A549 (cell line): ENCODE results near the gene WLS. TPM values are rescaled to one million over a fixed set of nuclear protein-coding genes. Genes with fewer than 3 reads are reported as not detected.

Experiments
- ATAC-seq, 2 experiments: fragments of 200-7000 bp in 1 of 2; fragments of >200 bp in 1 of 2; cut with Nextera tagmentation in 1 of 2; cut with Tn5 transposase in 1 of 2; 3 replicates each; pipeline versions ENCODE4 v1.8.0 to v1.9.1; 2018 to 2020; ENCODE audit warnings: mild to moderate bottlenecking in 1 of 2, moderate library complexity in 1 of 2
- CTCF ChIA-PET: fragments of 300-600 bp; sonication (Branson Sonifier 250); formaldehyde crosslinking; extraction: SDS; loops from one replicate; lab custom pipeline; 2021; ENCODE audit warnings: antibody characterized with exemption, inconsistent platforms; lab: Yijun Ruan, JAX
- POLR2A ChIA-PET: fragments of 350-600 bp; formaldehyde crosslinking; extraction: SDS; loops from one replicate; lab custom pipeline; 2021; ENCODE audit warnings: antibody characterized with exemption, inconsistent platforms; lab: Yijun Ruan, JAX
- DNase-seq, 2 experiments: peaks; one replicate each; pipeline versions ENCODE4 v3.0.0 to v3.0.0-alpha.2; 2011 to 2016; ENCODE audit warnings: low read depth in 1 of 2, low spot score in 1 of 2
- FAIRE-seq: peaks from 2 replicates; lab custom pipeline; 2011; peaks lifted over from hg19 to GRCh38; lab: Jason Lieb, UNC
- H3K27ac ChIP-seq, 2 experiments: fragments of >200 bp; sonication (Bioruptor Twin); formaldehyde crosslinking; 3 replicates each; pipeline ENCODE4 v1.5.1; 2016 to 2017
- H3K4me1 ChIP-seq: fragments of >200 bp; sonication (Bioruptor Twin); formaldehyde crosslinking; 3 replicates; pipeline ENCODE4 v1.6.1; 2016
- H3K4me2 ChIP-seq: fragments of >200 bp; sonication (Bioruptor Twin); formaldehyde crosslinking; 3 replicates; pipeline ENCODE4 v1.6.1; 2016
- H3K4me3 ChIP-seq: fragments of >200 bp; sonication (Bioruptor Twin); formaldehyde crosslinking; 3 replicates; pipeline ENCODE4 v1.5.1; 2016
- H3K9me3 ChIP-seq: fragments of >200 bp; sonication (Bioruptor Twin); formaldehyde crosslinking; 3 replicates; pipeline ENCODE4 v1.6.1; 2016
- BHLHE40 ChIP-seq: IDR thresholded peaks from 2 replicates; pipeline ENCODE4 v1.6.1; 2012; ENCODE audit warnings: low read depth, low read length, inconsistent platforms
- CBX2 ChIP-seq: fragments of 200-600 bp; sonication (generic); IDR thresholded peaks from 2 replicates; pipeline ENCODE4 v1.6.1; 2016; ENCODE audit warnings: low read depth, mild to moderate bottlenecking, borderline replicate concordance
- CEBPB ChIP-seq, 2 experiments: fragments of >200 bp in 1 of 2; sonication (Bioruptor Twin) in 1 of 2; formaldehyde crosslinking in 1 of 2; IDR thresholded peaks; 2 replicates each; pipeline ENCODE4 v1.6.1; 2012 to 2016
- CHD2 ChIP-seq: fragments of 150-350 bp; IDR thresholded peaks from 2 replicates; pipeline ENCODE4 v1.6.1; 2014; ENCODE audit warnings: low read length; ENCODE audit not compliant: partially characterized antibody
- CTCF ChIP-seq: fragments of >200 bp; sonication (Bioruptor Twin); formaldehyde crosslinking; IDR thresholded peaks from 3 replicates; pipeline ENCODE4 v1.5.1; 2016
- EHF ChIP-seq: fragments of 250-450 bp; sonication (Bioruptor Pico); IDR thresholded peaks from 2 replicates; pipeline ENCODE4 v1.5.0; 2020; ENCODE audit warnings: mild to moderate bottlenecking
- HOXB13 ChIP-seq: fragments of 250-450 bp; sonication (Bioruptor Pico); IDR thresholded peaks from 2 replicates; pipeline ENCODE4 v1.5.0; 2020; ENCODE audit warnings: low read depth, mild to moderate bottlenecking, moderate library complexity
- JUNB ChIP-seq: fragments of >200 bp; sonication (Bioruptor Twin); formaldehyde crosslinking; IDR thresholded peaks from 2 replicates; pipeline ENCODE4 v1.6.1; 2016
- KDM5A ChIP-seq: fragments of 200-600 bp; sonication (generic); IDR thresholded peaks from 2 replicates; pipeline ENCODE4 v1.6.1; 2016; ENCODE audit warnings: antibody characterized with exemption, mild to moderate bottlenecking
- MAFK ChIP-seq: fragments of 450-650 bp; IDR thresholded peaks from 2 replicates; pipeline ENCODE4 v1.6.1; 2014; ENCODE audit not compliant: partially characterized antibody
- NFE2L2 ChIP-seq: fragments of 150-350 bp; conservative IDR thresholded peaks from 2 replicates; pipeline ENCODE4 v1.6.1; 2014; ENCODE audit warnings: low read length
- NPAS2 ChIP-seq: fragments of 250-450 bp; sonication (Bioruptor Pico); IDR thresholded peaks from 2 replicates; pipeline ENCODE4 v1.8.0; 2022; ENCODE audit warnings: mild to moderate bottlenecking, moderate library complexity, borderline replicate concordance
- NR3C1 ChIP-seq: fragments of >200 bp; sonication (Bioruptor Twin); formaldehyde crosslinking; IDR thresholded peaks from 3 replicates; pipeline ENCODE4 v1.6.1; 2017
- RAD21 ChIP-seq, 2 experiments: fragments of >200 bp in 1 of 2; sonication (Bioruptor Twin) in 1 of 2; formaldehyde crosslinking in 1 of 2; IDR thresholded peaks in 1 of 2; conservative IDR thresholded peaks in 1 of 2; 2 replicates in 1 of 2; 3 replicates in 1 of 2; pipeline ENCODE4 v1.6.1; 2012 to 2018; ENCODE audit warnings: inconsistent platforms in 1 of 2
- RCOR1 ChIP-seq: fragments of 150-350 bp; IDR thresholded peaks from 2 replicates; pipeline ENCODE4 v1.6.1; 2014; ENCODE audit warnings: antibody characterized with exemption, low read length, low read depth
- REST ChIP-seq: fragments of 200-600 bp; sonication (generic); IDR thresholded peaks from 2 replicates; pipeline ENCODE4 v1.6.1; 2016; ENCODE audit warnings: antibody characterized with exemption, mild to moderate bottlenecking, moderate library complexity
- RFX5 ChIP-seq: fragments of 450-650 bp; IDR thresholded peaks from 2 replicates; pipeline ENCODE4 v1.7.1; 2014; ENCODE audit warnings: antibody characterized with exemption, mild to moderate bottlenecking, moderate library complexity
- SMC3 ChIP-seq: fragments of >200 bp; sonication (Bioruptor Twin); formaldehyde crosslinking; IDR thresholded peaks from 3 replicates; pipeline ENCODE4 v1.6.1; 2018; ENCODE audit warnings: inconsistent platforms
- WGBS: methylation state at CpG from one replicate; pipeline ENCODE4 v1.1.6; 2017; ENCODE audit errors: missing lambda C conversion rate; 5-methylcytosine and 5-hydroxymethylcytosine counted together
- polyA plus RNA-seq, 4 experiments: library from polyadenylated mRNA; depleted of rRNA in 3 of 4; stranded (reverse); fragments of >200 nt; fragmentation: RNase III in 1 of 4; extraction: RNeasy Plus Mini Kit Qiagen cat#74134 plus additional on column Dnase treatment in 1 of 4; gene quantifications; 2 replicates in 3 of 4; 3 replicates in 1 of 4; pipeline ENCODE4 v1.2.3, GENCODE V29; 2011 to 2017

The WLS gene
- polyA plus RNA-seq, 2 of the 4 experiments (the other 2 are of a cell fraction), result 6.6 to 12.1 TPM

- Histone ChIP-seq H3K9me3 (no peaks in the 10 kb centered on the region), H3K4me3 (no peak overlapping the region), H3K4me1 (peaks cover 16% of the 10 kb centered on the region), H3K27ac (peak overlapping the region in 1 of 2 experiments; percentile 63; a peak in 3 of 6 replicates), H3K4me2 (no peak overlapping the region)
- 57% methylated on average over 6 of the region's 10 CpGs for WGBS
- DNase-seq (no peak), ATAC-seq (no peak), FAIRE-seq (no peak)
- ChIA-PET CTCF (interaction anchor here (0.6 to 11.7 kb wide), 36 partner anchors 8 to 1620 kb away, joined by 3 to 191 read pairs (median 4); partner anchors contain the start of gene WLS), POLR2A (no interaction called here)
- TF ChIP-seq REST (no peak), EHF (CRISPR knock-in tag) (no peak), RFX5 (no peak), NR3C1 (no peak), KDM5A (no peak), CBX2 (no peak), NPAS2 (no peak), MAFK (no peak), CTCF (no peak), JUNB (no peak), BHLHE40 (no peak), RAD21 (conservative IDR thresholded peaks at IDR 0.05 in 1 of 2, IDR thresholded peaks at IDR 0.05 in 1 of 2) (no peak), HOXB13 (CRISPR knock-in tag) (no peak), NFE2L2 (no peak)
Observed at GRCh38 chr1:68117416-68117815, 114.9 kb downstream of the WLS start.

- no peaks in the 10 kb centered on the region for H3K9me3 ChIP-seq
- H3K4me3 ChIP-seq, result no peak overlapping the region
- peak in 1 of 2 experiments; percentile 13; a peak in 2 of 6 replicates for ATAC-seq
- peaks cover 23% of the 10 kb centered on the region for H3K4me1 ChIP-seq
- 2% methylated on average over 3 of the region's 3 CpGs for WGBS
- peak; percentile 75 for TF ChIP-seq SMC3
- TF ChIP-seq RCOR1, result no peak
- TF ChIP-seq CHD2, result no peak
- TF ChIP-seq CEBPB (IDR thresholded peaks at IDR 0.05), result peak; percentile 12 to 78; a peak in 2 of 4 replicates
- peak; percentile 79 to 85 for TF ChIP-seq RAD21 (conservative IDR thresholded peaks at IDR 0.05 in 1 of 2, IDR thresholded peaks at IDR 0.05 in 1 of 2)
- peak; percentile 77 for TF ChIP-seq CTCF
- H3K4me2 ChIP-seq, result peak overlapping the region; percentile 50; the same call in 2 of the 3 replicates
- peak; percentile 20 to 38 for DNase-seq
- no peak for FAIRE-seq
- ChIA-PET POLR2A (interaction anchor here (0.6 kb wide), 1 partner anchor 206 kb away, joined by 3 read pairs; no protein-coding TSS in a partner anchor), CTCF (interaction anchor here (0.6 to 11.7 kb wide), 45 partner anchors 9 to 1621 kb away, joined by 3 to 191 read pairs (median 4); partner anchors contain the start of gene WLS)
- H3K27ac ChIP-seq, result peak overlapping the region in 1 of 2 experiments; percentile 68; a peak in 3 of 6 replicates
Observed at GRCh38 chr1:68116643-68117235, 115.6 kb downstream of the WLS start.
